ENCODE results near the gene CPEB1. TPM values are rescaled to one million over a fixed set of nuclear protein-coding genes. Genes with fewer than 3 reads are reported as not detected.

The CPEB1 gene
- total RNA-seq, 1 experiment from 2014 or later = 1.0 TPM

GRCh38 chr15:82653483-82654168, 6.5 kb upstream of the CPEB1 start:
- no CpG with 5 or more reads among the region's 3 CpGs for WGBS (ENCODE audit: extremely low coverage, insufficient read length, low lambda C conversion rate)

More at GRCh38 chr15:82653483-82654168, 6.5 kb upstream of the CPEB1 start:
- Mint-ChIP-seq H3K9me3 (no peaks in the 10 kb centered on the region; a peak in 1 of 5 replicates), H3K36me3 (ENCODE audit: insufficient read depth in 1 of 3, low read depth in 3 of 3) (no peaks in the 10 kb centered on the region; a peak in 2 of 7 replicates), H3K4me3 (no peak overlapping the region), H3K27ac (no peak overlapping the region), H3K27me3 (ENCODE audit: low read depth) (peaks cover 58% of the 10 kb centered on the region), H3K4me1 (peaks cover 3 to 4% of the 10 kb centered on the region in 2 experiments)
- H2BK15ac ChIP-seq (ENCODE audit: low read depth, low read length) = no peak overlapping the region
- H3K27me3 ChIP-seq (ENCODE audit: insufficient read depth, low read length) = peaks cover 8% of the 10 kb centered on the region; the same call in 1 of the 2 replicates
- H3K14ac ChIP-seq (ENCODE audit: insufficient read depth, low read length) = no peak overlapping the region; the same call in 1 of the 2 replicates
- H3T11ph ChIP-seq (ENCODE audit: low read length) = no peak overlapping the region
- no peak for TF ChIP-seq CTCF (conservative IDR thresholded peaks at IDR 0.05)
- no peak overlapping the region for H3K4ac ChIP-seq (ENCODE audit: low read depth, low read length)
- no peaks in the 10 kb centered on the region for H3K4me1 ChIP-seq (ENCODE audit: insufficient read depth, low read length)
- H4K8ac ChIP-seq (replicated peaks; ENCODE audit: insufficient read length, low read depth, low read length) = no peak overlapping the region
- no peak overlapping the region for H3K4me2 ChIP-seq (ENCODE audit: insufficient read depth, insufficient read length, low read length)
- no peaks in the 10 kb centered on the region for H3K9me3 ChIP-seq (ENCODE audit: control insufficient read depth, low read depth, low read length)
- H3K9ac ChIP-seq (ENCODE audit: extremely low read depth, insufficient read length, low read length) = no peak overlapping the region
- H2BK12ac ChIP-seq (ENCODE audit: insufficient read length, low read depth, low read length) = no peak overlapping the region
- no peak overlapping the region for H2AFZ ChIP-seq (ENCODE audit: low read length)
- H3K56ac ChIP-seq (ENCODE audit: insufficient read length, low read depth, low read length) = no peak overlapping the region
- no peaks in the 10 kb centered on the region for H3K79me2 ChIP-seq (ENCODE audit: insufficient read depth, low read length)
- no peaks in the 10 kb centered on the region for H3K23me2 ChIP-seq (ENCODE audit: insufficient read length, low read depth, low read length, poor library complexity, severe bottlenecking)
- DNase-seq = no peak
- no peak overlapping the region for H4K91ac ChIP-seq (ENCODE audit: insufficient read length, low read depth, low read length)
- no peak overlapping the region for H2BK120ac ChIP-seq (ENCODE audit: low read depth, low read length, poor library complexity, severe bottlenecking)
- H3K18ac ChIP-seq (ENCODE audit: insufficient read length, low read depth, low read length) = no peak overlapping the region
- no peak overlapping the region for H3K23ac ChIP-seq (ENCODE audit: insufficient read length, low read depth, low read length)
- no peak overlapping the region for H3K27ac ChIP-seq (ENCODE audit: insufficient read length, low read depth, low read length)
- H4K5ac ChIP-seq (ENCODE audit: insufficient read length, low read depth, low read length) = no peak overlapping the region
- no peak overlapping the region for H2BK20ac ChIP-seq (ENCODE audit: low read depth, low read length, poor library complexity, severe bottlenecking)
- no peaks in the 10 kb centered on the region for H4K20me1 ChIP-seq (ENCODE audit: control insufficient read depth, insufficient read depth, insufficient read length)
- no peaks in the 10 kb centered on the region for H3K79me1 ChIP-seq (ENCODE audit: insufficient read depth, low read depth, low read length, poor library complexity, severe bottlenecking)
- no peak overlapping the region for H2BK5ac ChIP-seq (ENCODE audit: insufficient read length, low read length)
- no peak overlapping the region for H2AK5ac ChIP-seq (ENCODE audit: insufficient read length, low read length)

All from H9 (cell line).